Measurements from ENCODE around the gene ANO8.

Gene ANO8

GRCh38 chr19:17327654-17328516, 6.8 kb downstream of the ANO8 start:
- peak; percentile 64 for DNase-seq (ENCODE audit: low spot score)

- no peak for DNase-seq (ENCODE audit: low spot score)
Observed at GRCh38 chr19:17327068-17327653, 7.5 kb downstream of the ANO8 start.

- DNase-seq (ENCODE audit: low spot score): no peak
Observed at GRCh38 chr19:17326595-17326966, 8.1 kb downstream of the ANO8 start.

GRCh38 chr19:17325881-17326594, 8.6 kb downstream of the ANO8 start:
- DNase-seq (ENCODE audit: low spot score): no peak

- DNase-seq (ENCODE audit: low spot score): no peak
Observed at GRCh38 chr19:17325133-17325532, 9.5 kb downstream of the ANO8 start.

- DNase-seq (ENCODE audit: low spot score): no peak
Observed at GRCh38 chr19:17324357-17325114, 10.1 kb downstream of the ANO8 start.

- DNase-seq (ENCODE audit: low spot score): no peak
Observed at GRCh38 chr19:17323964-17324332, 10.7 kb downstream of the ANO8 start.

- no peak for DNase-seq (ENCODE audit: low spot score)
Observed at GRCh38 chr19:17323300-17323963, 11.2 kb downstream of the ANO8 start.

- DNase-seq (ENCODE audit: low spot score): no peak
Observed at GRCh38 chr19:17322854-17323253, 11.8 kb downstream of the ANO8 start.

GRCh38 chr19:17321655-17322489, 12.8 kb downstream of the ANO8 start:
- no peak for DNase-seq (ENCODE audit: low spot score)

- DNase-seq (ENCODE audit: low spot score): no peak
Observed at GRCh38 chr19:17320435-17320834, 14.2 kb downstream of the ANO8 start.

GRCh38 chr19:17319473-17320238, 15.0 kb downstream of the ANO8 start:
- no peak for DNase-seq (ENCODE audit: low spot score)

- no peak for DNase-seq (ENCODE audit: low spot score)
Observed at GRCh38 chr19:17318966-17319365, 15.7 kb downstream of the ANO8 start.

- no peak for DNase-seq (ENCODE audit: low spot score)
Observed at GRCh38 chr19:17314007-17314593, 20.6 kb downstream of the ANO8 start.

- no peak for DNase-seq (ENCODE audit: low spot score)
Observed at GRCh38 chr19:17312189-17313113, 22.2 kb downstream of the ANO8 start.

- no peak for DNase-seq (ENCODE audit: low spot score)
Observed at GRCh38 chr19:17311455-17312188, 23.0 kb downstream of the ANO8 start.

GRCh38 chr19:17309965-17310461, 24.6 kb downstream of the ANO8 start:
- no peak for DNase-seq (ENCODE audit: low spot score)
